GM13976 (cell line): ENCODE measurements around the gene CFAP299.
"Not testable (repeated sequence)": the region's sequence is repeated elsewhere in the genome, so short reads cannot be mapped to it uniquely, and the experiment has no call there.

Experiments used
- DNase-seq: peaks from one replicate; pipeline ENCODE4 v3.0.0; 2012; ENCODE audit warnings: low spot score
- CTCF ChIP-seq: IDR thresholded peaks from 2 replicates; pipeline ENCODE4 v1.5.1; 2012; ENCODE audit warnings: borderline replicate concordance, mild to moderate bottlenecking; ENCODE audit not compliant: insufficient read depth; ENCODE audit errors: extremely low read depth, missing control alignments, control extremely low read depth
- in situ Hi-C: fragments of 300-500 bp; cut with MboI; formaldehyde crosslinking; loops from one replicate; pipeline ENCODE4 v1.12.0; 2022; ENCODE audit warnings: low sequenced_read_pairs, mixed read lengths, inconsistent platforms; ENCODE audit not compliant: unreplicated experiment

Gene CFAP299

GRCh38 chr4:80631861-80632260, 296.3 kb downstream of the CFAP299 start:
- TF ChIP-seq CTCF, result no peak
- in situ Hi-C loops, result no loop called here
- DNase-seq, result no peak

- no peak for DNase-seq
- no peak for TF ChIP-seq CTCF
- in situ Hi-C loops, result no loop called here
These were observed 301.7 kb downstream of the CFAP299 start for GRCh38 chr4:80637190-80637589.

- TF ChIP-seq CTCF, result no peak
- in situ Hi-C loops, result no loop called here
- no peak for DNase-seq
These were observed 310.5 kb downstream of the CFAP299 start for GRCh38 chr4:80646061-80646460.

GRCh38 chr4:80655662-80656061, 320.1 kb downstream of the CFAP299 start:
- in situ Hi-C loops, result no loop called here
- DNase-seq, result no peak
- no peak for TF ChIP-seq CTCF

- in situ Hi-C loops, DNase-seq: not testable (repeated sequence)
These were observed 334.6 kb downstream of the CFAP299 start for GRCh38 chr4:80670118-80670517.

- in situ Hi-C loops, result no loop called here
These were observed 342.9 kb downstream of the CFAP299 start for GRCh38 chr4:80678413-80678812.

GRCh38 chr4:80680934-80681333, 345.4 kb downstream of the CFAP299 start:
- no peak for TF ChIP-seq CTCF
- DNase-seq, result no peak
- in situ Hi-C loops, result no loop called here

More at GRCh38 chr4:80678413-80678812, 342.9 kb downstream of the CFAP299 start:
- no peak for TF ChIP-seq CTCF
- DNase-seq, result no peak

- no peak for DNase-seq
- in situ Hi-C loops, result no loop called here
- no peak for TF ChIP-seq CTCF
These were observed 349.7 kb downstream of the CFAP299 start for GRCh38 chr4:80685214-80685613.

- DNase-seq, in situ Hi-C loops: not testable (repeated sequence)
These were observed 352.2 kb downstream of the CFAP299 start for GRCh38 chr4:80687736-80688135.
